SK-N-SH (cell line): Measurements from ENCODE around the gene KDM6B.

Source experiments
- CTCF ChIP-seq: fragments of 200-600 bp; sonication (generic); IDR thresholded peaks from 2 replicates; pipeline ENCODE4 v1.6.1; 2017; ENCODE audit warnings: antibody characterized with exemption, mild to moderate bottlenecking, moderate library complexity
- EP300 ChIP-seq, 2 experiments: IDR thresholded peaks; 2 replicates each; pipeline versions ENCODE4 v1.4.0 to v1.6.1; 2012; ENCODE audit warnings: borderline replicate concordance in 1 of 2, low read depth in 1 of 2, low read length in 1 of 2
- FOXJ3 ChIP-seq: sonication (generic); formaldehyde crosslinking; IDR thresholded peaks from 2 replicates; pipeline ENCODE4 v1.5.1; 2020; ENCODE audit warnings: mild to moderate bottlenecking, missing genetic modification reagents
- MAX ChIP-seq: IDR thresholded peaks from 2 replicates; pipeline ENCODE4 v1.4.0; 2012; ENCODE audit warnings: low read depth
- MEF2A ChIP-seq: IDR thresholded peaks from 2 replicates; pipeline ENCODE4 v1.4.0; 2012; ENCODE audit warnings: low read depth, borderline replicate concordance
- POLR2AphosphoS5 ChIP-seq: IDR thresholded peaks from 2 replicates; pipeline ENCODE4 v1.6.1; 2012; ENCODE audit warnings: low read depth, low read length
- RCOR1 ChIP-seq: fragments of 150-350 bp; IDR thresholded peaks from 2 replicates; pipeline ENCODE4 v1.6.1; 2017; ENCODE audit warnings: antibody characterized with exemption, low read length
- SIN3A ChIP-seq: IDR thresholded peaks from 2 replicates; pipeline ENCODE4 v1.6.1; 2012; ENCODE audit warnings: low read depth, mild to moderate bottlenecking, low read length, moderate library complexity, borderline replicate concordance
- SMC3 ChIP-seq: IDR thresholded peaks from 2 replicates; pipeline ENCODE4 v1.6.1; 2012; ENCODE audit warnings: low read depth, low read length, improper control_type of control experiment

- TF ChIP-seq FOXJ3 (CRISPR knock-in tag): no peak
- no peak for TF ChIP-seq SMC3
- TF ChIP-seq CTCF: no peak
- TF ChIP-seq POLR2AphosphoS5: no peak
- no peak for TF ChIP-seq RCOR1
- TF ChIP-seq SIN3A: no peak
- TF ChIP-seq MEF2A: no peak
- no peak for TF ChIP-seq MAX
- no peak for TF ChIP-seq EP300 (IDR thresholded peaks at IDR 0.05; ENCODE audit: borderline replicate concordance in 1 of 2, low read depth in 1 of 2, low read length in 1 of 2)
Measured at GRCh38 chr17:7822126-7822525, 11.9 kb upstream of the KDM6B start.
